Eye (tissue), 1 donor: ENCODE measurements around the gene PIN4.
"Not testable (repeated sequence)": the region's sequence is repeated elsewhere in the genome, so short reads cannot be mapped to it uniquely, and the experiment has no call there.

Source experiments
- DNase-seq: peaks from one replicate; pipeline ENCODE4 v3.0.0-alpha.2; 2015

Gene PIN4

GRCh38 chrX:72181178-72182125 lies at the start of gene PIN4:
TSS of gene PIN4 (plus strand) at chrX:72181757. CDS start at chrX:72181786, 29 bp downstream.
- peak; percentile 97 for DNase-seq

DNA sequence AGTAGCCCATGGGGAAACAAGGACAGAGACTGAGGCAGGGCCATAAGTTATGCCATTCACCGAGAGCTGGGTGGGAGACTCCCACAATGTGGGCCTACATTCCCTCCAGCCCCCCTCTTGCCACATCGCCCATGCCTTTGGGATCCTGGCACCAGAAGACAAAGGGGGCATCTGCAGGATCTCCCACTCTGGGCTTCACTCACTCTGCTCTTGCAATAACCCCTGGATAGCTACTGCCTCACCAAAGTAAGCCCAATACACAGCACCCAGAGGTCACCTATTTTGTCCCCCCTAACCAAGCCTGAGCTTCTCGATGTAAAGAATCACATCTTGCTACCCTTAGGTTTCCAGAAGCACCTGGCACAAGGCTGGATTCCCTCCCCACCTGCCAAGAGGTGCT lies 49.1 kb upstream of the PIN4 start:
- DNase-seq, result no peak

DNA sequence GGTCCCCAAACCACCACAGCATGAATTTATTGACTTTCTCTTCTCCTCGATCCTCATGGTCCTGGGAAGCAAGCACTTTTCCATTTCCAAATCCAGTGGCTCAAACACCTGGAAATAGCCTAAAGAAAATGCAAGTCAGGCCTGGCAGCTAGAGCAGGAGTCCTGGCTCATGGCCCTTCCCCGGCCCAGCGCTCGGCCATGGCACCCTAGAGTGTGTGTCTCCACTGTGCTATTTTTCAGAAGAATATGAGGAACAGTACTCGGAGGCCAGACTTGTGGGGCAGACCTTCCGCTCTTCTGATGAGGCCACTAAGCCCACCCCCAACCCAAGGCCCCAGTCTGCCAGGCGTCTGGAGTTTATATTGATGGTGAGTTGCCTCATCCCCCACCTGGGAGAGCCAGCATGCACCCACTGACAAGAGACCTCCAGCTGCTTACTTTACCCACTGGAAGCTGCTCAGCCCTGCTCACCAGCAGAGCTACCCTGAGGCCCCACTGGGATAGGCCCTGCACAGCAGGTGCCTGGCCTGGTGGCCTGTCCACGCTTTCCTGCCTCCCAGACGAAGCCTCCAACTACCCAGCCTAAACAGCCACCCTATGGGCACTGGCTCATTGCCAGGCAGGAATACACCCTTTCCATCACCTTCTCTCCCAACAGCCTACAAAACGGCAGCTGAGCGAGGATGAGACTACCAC lies 47.6 kb upstream of the PIN4 start:
- DNase-seq, result no peak

- no peak for DNase-seq
Measured at GRCh38 chrX:72137846-72138495, 43.6 kb upstream of the PIN4 start.

DNA sequence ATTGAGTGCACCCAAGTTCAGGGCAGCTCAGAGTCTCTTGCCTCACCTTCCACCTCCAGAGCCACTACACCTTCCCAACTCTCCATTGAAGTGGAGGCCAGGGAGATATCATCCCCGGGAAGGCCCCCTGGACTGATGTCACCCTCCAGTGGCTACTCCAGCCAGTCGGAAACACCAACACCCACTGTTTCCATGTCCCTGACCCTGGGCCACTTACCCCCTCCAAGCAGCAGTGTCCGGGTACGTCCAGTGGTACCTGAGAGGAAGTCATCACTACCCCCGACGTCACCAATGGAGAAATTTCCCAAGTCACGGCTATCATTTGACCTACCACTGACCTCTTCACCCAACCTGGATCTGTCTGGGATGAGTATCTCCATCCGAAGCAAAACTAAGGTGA lies 42.0 kb upstream of the PIN4 start:
- no peak for DNase-seq

- DNase-seq, result no peak
Measured at GRCh38 chrX:72141372-72142004, 40.1 kb upstream of the PIN4 start.

- DNase-seq, result peak; percentile 92
Measured at GRCh38 chrX:72142094-72142793, 39.3 kb upstream of the PIN4 start.

DNA sequence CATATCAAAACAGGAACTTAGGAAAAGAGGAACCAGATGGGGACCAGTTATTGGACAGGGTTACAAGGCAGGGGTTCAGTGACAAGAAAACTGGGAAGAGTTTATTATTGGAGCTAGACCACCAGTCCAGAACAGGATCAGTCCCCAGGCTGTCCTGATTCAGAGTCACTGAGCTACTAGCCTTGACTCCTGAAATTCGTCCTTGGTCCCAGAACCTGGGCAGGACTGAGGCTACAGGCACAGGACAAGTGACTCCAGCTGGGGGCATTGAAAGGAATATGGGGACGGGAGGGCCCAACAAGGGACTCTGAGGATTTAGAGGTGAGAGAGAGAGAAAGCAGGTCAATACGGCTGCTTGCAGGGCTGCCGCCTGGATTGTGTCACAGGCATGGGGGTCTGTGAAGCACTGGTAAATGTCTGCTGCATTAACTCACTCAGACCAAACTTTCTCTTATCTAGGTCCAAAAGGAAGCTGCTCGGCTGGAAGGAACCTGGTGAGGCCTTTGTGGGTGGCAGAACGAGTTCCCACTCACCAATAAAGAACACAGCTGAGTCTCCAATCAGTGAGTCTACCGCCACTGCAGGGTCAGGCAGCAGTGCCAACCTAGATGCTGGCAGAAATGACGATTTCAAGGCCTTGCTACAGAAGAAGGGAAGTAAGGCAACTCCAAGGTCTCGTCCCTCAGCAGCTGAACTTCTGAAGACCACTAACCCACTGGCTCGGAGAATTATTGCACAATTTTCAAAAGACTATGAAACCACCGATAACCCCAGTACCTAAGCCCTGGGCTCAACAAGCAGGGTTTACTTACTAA lies 38.6 kb upstream of the PIN4 start:
- no peak for DNase-seq

- no peak for DNase-seq
Measured at GRCh38 chrX:72143609-72143907, 38.0 kb upstream of the PIN4 start.

DNA sequence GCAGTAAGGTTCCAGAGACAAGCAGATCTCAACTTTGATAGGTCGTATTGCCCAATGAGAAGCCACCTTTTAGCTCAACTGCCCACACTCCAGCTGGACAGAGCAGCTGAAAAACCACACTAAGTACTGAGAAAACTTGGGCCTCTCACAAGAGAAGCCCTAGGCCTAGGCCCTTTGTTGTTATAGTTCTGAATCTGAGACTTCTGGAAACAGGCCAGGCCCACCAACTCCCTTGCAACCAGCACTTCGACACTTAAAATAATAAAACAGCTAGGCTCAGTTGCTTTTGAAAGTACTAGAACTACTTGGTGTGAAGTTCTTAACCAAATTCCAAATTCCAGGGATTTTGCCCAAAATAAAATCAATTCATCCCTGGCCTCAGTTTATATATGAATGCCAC lies 36.4 kb upstream of the PIN4 start:
- no peak for DNase-seq

GRCh38 chrX:72146527-72146926 lies 35.0 kb upstream of the PIN4 start:
- no peak for DNase-seq

GRCh38 chrX:72158773-72159172 lies 22.8 kb upstream of the PIN4 start:
- DNase-seq, result no peak

GRCh38 chrX:72159769-72160168 lies 21.8 kb upstream of the PIN4 start:
- no peak for DNase-seq

DNA sequence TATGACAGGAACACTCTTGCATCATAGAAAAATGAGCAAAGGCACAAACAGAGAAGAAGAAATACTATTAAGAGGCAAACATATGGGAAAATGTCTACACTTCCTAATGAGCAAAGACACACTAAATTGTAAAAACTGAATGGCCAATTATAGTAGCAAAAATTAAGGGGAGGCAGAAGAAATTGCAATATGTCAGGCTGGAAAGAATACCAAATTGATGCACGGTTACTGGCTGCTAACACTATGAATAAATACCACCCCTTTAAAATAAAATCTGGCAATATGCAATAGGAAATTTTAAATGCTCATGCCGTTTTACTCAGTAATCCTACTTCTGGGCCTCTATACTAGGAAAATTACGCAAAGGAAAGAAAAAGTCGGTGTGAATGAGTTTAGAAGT lies 16.0 kb upstream of the PIN4 start:
- DNase-seq, result no peak

GRCh38 chrX:72169008-72169728 lies 12.4 kb upstream of the PIN4 start:
- DNase-seq, result no peak

DNA sequence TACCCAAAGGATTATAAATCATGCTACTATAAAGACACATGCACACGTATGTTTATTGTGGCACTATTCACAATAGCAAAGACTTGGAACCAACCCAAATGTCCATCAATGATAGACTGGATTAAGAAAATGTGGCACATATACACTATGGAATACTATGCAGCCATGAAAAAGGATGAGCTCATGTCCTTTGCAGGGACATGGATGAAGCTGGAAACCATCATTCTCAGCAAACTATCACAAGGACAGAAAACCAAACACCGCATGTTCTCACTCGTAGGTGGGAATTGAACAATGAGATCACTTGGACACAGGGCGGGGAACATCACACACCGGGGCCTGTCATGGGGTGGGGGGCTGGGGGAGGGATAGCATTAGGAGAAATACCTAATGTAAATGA lies 5.3 kb upstream of the PIN4 start:
- DNase-seq, result not testable (repeated sequence)

GRCh38 chrX:72176981-72177380 lies 4.6 kb upstream of the PIN4 start:
- DNase-seq, result no peak

GRCh38 chrX:72180539-72180938 lies 1.0 kb upstream of the PIN4 start:
- no peak for DNase-seq

DNA sequence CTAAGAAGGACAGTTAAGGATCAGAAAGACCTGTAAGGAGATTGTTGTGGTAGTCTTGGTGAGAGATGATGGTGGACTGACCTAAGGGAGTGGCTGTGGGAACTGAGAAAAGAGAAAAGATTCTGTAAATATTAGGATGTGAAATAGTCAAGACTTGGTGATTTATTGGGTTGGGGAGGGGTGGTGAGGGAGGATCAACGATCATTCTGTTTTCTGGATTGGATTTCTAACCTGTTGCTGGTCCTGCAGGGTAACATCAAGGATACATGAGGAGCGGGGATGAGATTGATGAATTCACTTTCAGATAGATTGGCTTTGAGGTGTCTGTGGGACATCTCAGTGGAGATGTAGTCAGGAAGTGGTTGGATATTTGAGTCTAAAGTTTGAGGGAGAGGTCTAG lies 1.4 kb downstream of the PIN4 start:
- no peak for DNase-seq

DNA sequence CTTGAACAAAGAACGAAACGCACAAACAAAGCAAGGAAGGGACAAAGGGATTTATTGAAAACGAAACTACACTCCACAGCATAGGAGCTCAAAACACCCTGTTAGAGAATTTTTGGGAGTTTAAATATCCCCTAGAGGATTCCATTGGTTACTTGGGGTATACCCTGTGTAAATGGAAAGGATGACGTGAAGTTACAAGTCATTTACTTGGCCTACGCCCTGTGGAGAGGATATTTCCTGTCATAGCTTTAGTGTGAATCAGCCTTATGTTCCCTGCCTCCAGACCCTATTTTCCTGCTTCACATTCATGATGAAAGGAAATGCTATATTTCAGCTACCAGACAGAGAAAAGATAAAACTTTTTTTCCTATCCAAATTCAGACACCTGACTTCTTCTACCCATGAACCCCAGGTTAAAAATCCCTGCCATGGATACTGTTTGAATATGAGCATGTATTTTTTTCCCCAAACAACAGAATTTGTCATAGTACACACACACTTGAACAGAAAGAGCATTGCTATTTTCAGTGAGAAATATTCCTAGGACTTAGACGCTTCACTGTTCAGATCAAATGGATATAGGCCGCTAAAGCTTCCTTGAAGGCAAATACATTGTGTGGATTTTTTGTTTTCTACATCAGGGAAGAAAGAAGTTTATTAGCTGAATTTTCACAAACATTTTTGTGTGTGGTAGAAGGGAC lies 20.4 kb downstream of the PIN4 start:
- DNase-seq, result no peak
